Panc1 (cell line): ENCODE results near the gene INPP5A. TPM values are rescaled to one million over a fixed set of nuclear protein-coding genes. Genes with fewer than 3 reads are reported as not detected.

Experiments used
- ATAC-seq: fragments of 200-7000 bp; cut with Tn5 transposase; 2 replicates; pipeline ENCODE4 v1.9.1; 2020; ENCODE audit warnings: mild to moderate bottlenecking, moderate library complexity
- BruUV-seq: library from RNA; stranded (reverse); fragments of 400-500 nt; replicated peaks from 2 replicates; lab custom pipeline; 2021; lab: Mats Ljungman, UMichigan
- CTCF ChIA-PET: fragments of 300-600 bp; sonication (Branson Sonifier 250); formaldehyde crosslinking; loops from one replicate; lab custom pipeline; 2022; ENCODE audit warnings: antibody characterized with exemption; lab: Charles Lee
- POLR2A ChIA-PET: fragments of 300-600 bp; sonication (Branson Sonifier 250); formaldehyde crosslinking; loops from one replicate; lab custom pipeline; 2022; ENCODE audit warnings: antibody characterized with exemption; lab: Charles Lee
- DNase-seq: peaks from one replicate; pipeline ENCODE4 v3.0.0-alpha.2; 2010; ENCODE audit warnings: low read depth, low spot score
- H3K27ac ChIP-seq: 2 replicates; pipeline ENCODE4 v1.5.1; 2011; ENCODE audit warnings: mild to moderate bottlenecking, low read length, inconsistent platforms
- H3K27me3 ChIP-seq: fragments of 200-500 bp; sonication (Bioruptor generic); 2 replicates; pipeline ENCODE4 v1.6.0; 2014; ENCODE audit warnings: low read length, inconsistent platforms; ENCODE audit not compliant: control insufficient read depth, insufficient read depth
- H3K36me3 ChIP-seq: fragments of 200-500 bp; sonication (Bioruptor generic); 2 replicates; pipeline ENCODE4 v1.5.1; 2014; ENCODE audit warnings: inconsistent platforms, mild to moderate bottlenecking, low read length, moderate library complexity; ENCODE audit not compliant: control insufficient read depth, insufficient read depth
- H3K4me1 ChIP-seq: 2 replicates; pipeline ENCODE4 v1.5.1; 2011; ENCODE audit warnings: inconsistent platforms, mild to moderate bottlenecking, low read length, moderate library complexity; ENCODE audit not compliant: control insufficient read depth, insufficient read depth
- H3K4me3 ChIP-seq, 2 experiments: 2 replicates each; pipeline ENCODE4 v1.5.1; 2011 to 2012; ENCODE audit warnings: low read depth in 2 of 2, low read length in 2 of 2, mild to moderate bottlenecking in 2 of 2, inconsistent platforms in 1 of 2, moderate library complexity in 1 of 2
- H3K9me3 ChIP-seq: fragments of 200-500 bp; sonication (Bioruptor generic); 2 replicates; pipeline ENCODE4 v1.5.1; 2014; ENCODE audit warnings: low read depth, mild to moderate bottlenecking, inconsistent platforms, low read length, moderate library complexity; ENCODE audit not compliant: control insufficient read depth, insufficient read depth
- POLR2AphosphoS5 ChIP-seq: IDR thresholded peaks from 2 replicates; pipeline ENCODE4 v1.6.1; 2012; ENCODE audit warnings: mild to moderate bottlenecking, low read depth, low read length, moderate library complexity
- SIN3A ChIP-seq: IDR thresholded peaks from 2 replicates; pipeline ENCODE4 v1.6.1; 2012; ENCODE audit warnings: low read depth, mild to moderate bottlenecking, low read length, moderate library complexity, borderline replicate concordance; ENCODE audit not compliant: insufficient read depth
- TCF7L2 ChIP-seq: IDR thresholded peaks from 2 replicates; pipeline ENCODE4 v1.6.1; 2011; ENCODE audit warnings: mild to moderate bottlenecking, low read depth, low read length, inconsistent platforms
- in situ Hi-C: cut with HindIII; loops from 2 replicates; pipeline ENCODE4 v1.10.0; 2016; ENCODE audit warnings: low sequenced_read_pairs, low pct_unique_long_range_greater_than_20kb
- intact Hi-C: fragments of 100-400 bp; cut with micrococcal nuclease; formaldehyde crosslinking; loops from one replicate; pipeline ENCODE4 v1.10.0; 2022; ENCODE audit not compliant: unreplicated experiment
- total RNA-seq: library from RNA; stranded (reverse); gene quantifications from one replicate; pipeline ENCODE4 v1.2.1, GENCODE V29; 2021; ENCODE audit not compliant: unreplicated experiment
- TF ChIP-seq, protein P1 (sequence below), 2 experiments: IDR thresholded peaks; 2 replicates each; pipeline ENCODE4 v1.6.1; 2011 to 2012; ENCODE audit warnings: low read depth in 2 of 2, control low read depth in 1 of 2, low read length in 1 of 2, mild to moderate bottlenecking in 1 of 2, moderate library complexity in 1 of 2; ENCODE audit not compliant: insufficient read depth in 1 of 2
- TF ChIP-seq, protein P2 (sequence below): fragments of 450-650 bp; IDR thresholded peaks from 2 replicates; pipeline ENCODE4 v1.5.1; 2017; ENCODE audit warnings: mild to moderate bottlenecking

Gene INPP5A
- total RNA-seq, 1 experiment from 2014 or later = 60.0 TPM

DNA sequence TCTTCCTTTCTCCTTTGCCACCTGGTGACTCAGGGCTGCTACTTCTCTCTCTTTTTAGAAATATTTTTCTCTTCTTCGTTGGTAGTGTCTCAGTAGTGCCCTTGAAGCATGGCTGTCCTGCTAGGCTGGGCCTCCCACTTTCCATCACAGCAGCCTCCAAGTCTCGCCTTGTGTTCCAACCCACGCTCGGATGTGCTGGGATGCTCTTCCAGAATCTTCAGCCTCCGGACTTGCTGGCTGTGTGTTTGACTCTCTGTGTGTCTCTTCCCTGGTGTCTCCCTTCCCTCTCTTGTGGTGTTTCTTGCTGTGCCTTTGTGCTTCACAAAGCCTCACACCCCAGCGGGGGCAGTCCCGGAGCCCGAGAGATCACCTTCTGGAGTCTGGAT, 100.5 kb downstream of the INPP5A start:
- no peak for DNase-seq
- H3K27me3 ChIP-seq = no peaks in the 10 kb centered on the region
- in situ Hi-C loops (no loop called here), intact Hi-C loops (loop anchor here (1.0 kb wide), 1 partner anchor 180 kb away; no protein-coding TSS in a partner anchor)
- ChIA-PET POLR2A (no interaction called here), CTCF (no interaction called here)
- no TSS peak for BruUV-seq
- H3K27ac ChIP-seq = no peak overlapping the region
- peak; percentile 60 for ATAC-seq
- TF ChIP-seq, protein P1, sequence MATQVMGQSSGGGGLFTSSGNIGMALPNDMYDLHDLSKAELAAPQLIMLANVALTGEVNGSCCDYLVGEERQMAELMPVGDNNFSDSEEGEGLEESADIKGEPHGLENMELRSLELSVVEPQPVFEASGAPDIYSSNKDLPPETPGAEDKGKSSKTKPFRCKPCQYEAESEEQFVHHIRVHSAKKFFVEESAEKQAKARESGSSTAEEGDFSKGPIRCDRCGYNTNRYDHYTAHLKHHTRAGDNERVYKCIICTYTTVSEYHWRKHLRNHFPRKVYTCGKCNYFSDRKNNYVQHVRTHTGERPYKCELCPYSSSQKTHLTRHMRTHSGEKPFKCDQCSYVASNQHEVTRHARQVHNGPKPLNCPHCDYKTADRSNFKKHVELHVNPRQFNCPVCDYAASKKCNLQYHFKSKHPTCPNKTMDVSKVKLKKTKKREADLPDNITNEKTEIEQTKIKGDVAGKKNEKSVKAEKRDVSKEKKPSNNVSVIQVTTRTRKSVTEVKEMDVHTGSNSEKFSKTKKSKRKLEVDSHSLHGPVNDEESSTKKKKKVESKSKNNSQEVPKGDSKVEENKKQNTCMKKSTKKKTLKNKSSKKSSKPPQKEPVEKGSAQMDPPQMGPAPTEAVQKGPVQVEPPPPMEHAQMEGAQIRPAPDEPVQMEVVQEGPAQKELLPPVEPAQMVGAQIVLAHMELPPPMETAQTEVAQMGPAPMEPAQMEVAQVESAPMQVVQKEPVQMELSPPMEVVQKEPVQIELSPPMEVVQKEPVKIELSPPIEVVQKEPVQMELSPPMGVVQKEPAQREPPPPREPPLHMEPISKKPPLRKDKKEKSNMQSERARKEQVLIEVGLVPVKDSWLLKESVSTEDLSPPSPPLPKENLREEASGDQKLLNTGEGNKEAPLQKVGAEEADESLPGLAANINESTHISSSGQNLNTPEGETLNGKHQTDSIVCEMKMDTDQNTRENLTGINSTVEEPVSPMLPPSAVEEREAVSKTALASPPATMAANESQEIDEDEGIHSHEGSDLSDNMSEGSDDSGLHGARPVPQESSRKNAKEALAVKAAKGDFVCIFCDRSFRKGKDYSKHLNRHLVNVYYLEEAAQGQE (IDR thresholded peaks at IDR 0.05; ENCODE audit: insufficient read depth in 1 of 2, low read depth in 2 of 2, low read length in 1 of 2) = no peak
- TF ChIP-seq TCF7L2 = no peak
- TF ChIP-seq POLR2AphosphoS5 = no peak
- TF ChIP-seq, protein P2, sequence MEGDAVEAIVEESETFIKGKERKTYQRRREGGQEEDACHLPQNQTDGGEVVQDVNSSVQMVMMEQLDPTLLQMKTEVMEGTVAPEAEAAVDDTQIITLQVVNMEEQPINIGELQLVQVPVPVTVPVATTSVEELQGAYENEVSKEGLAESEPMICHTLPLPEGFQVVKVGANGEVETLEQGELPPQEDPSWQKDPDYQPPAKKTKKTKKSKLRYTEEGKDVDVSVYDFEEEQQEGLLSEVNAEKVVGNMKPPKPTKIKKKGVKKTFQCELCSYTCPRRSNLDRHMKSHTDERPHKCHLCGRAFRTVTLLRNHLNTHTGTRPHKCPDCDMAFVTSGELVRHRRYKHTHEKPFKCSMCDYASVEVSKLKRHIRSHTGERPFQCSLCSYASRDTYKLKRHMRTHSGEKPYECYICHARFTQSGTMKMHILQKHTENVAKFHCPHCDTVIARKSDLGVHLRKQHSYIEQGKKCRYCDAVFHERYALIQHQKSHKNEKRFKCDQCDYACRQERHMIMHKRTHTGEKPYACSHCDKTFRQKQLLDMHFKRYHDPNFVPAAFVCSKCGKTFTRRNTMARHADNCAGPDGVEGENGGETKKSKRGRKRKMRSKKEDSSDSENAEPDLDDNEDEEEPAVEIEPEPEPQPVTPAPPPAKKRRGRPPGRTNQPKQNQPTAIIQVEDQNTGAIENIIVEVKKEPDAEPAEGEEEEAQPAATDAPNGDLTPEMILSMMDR = no peak; the same call in 1 of the 2 replicates
- no peak for TF ChIP-seq SIN3A
- H3K4me3 ChIP-seq = no peak overlapping the region
- no peaks in the 10 kb centered on the region for H3K36me3 ChIP-seq
- no peaks in the 10 kb centered on the region for H3K9me3 ChIP-seq
- H3K4me1 ChIP-seq = peaks cover 10% of the 10 kb centered on the region

DNA sequence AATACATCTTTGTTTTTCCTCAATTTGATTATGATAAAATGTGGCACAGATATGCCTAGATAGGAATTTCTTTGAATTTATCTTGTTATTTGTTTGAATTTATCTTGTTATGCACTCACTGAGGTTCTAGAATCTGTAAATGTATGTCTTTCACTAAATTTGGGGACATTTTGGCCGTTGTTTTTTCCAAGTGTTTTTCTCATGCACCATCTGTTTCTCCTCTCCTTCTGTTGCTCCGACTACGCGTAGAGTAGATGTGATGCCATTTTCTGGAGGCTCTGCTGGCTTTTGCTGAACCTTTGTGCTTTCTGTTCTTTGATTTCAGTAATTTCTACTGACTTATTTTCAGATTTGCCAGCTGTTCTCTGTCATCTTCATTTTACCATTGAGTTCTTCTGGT, 101.9 kb downstream of the INPP5A start:
- H3K4me1 ChIP-seq = peaks cover 7% of the 10 kb centered on the region
- CTCF ChIA-PET = no interaction called here
- no peak overlapping the region for H3K27ac ChIP-seq
- ATAC-seq (no peak), DNase-seq (no peak)
- TF ChIP-seq, protein P1 (IDR thresholded peaks at IDR 0.05; ENCODE audit: insufficient read depth in 1 of 2, low read depth in 2 of 2, low read length in 1 of 2) = no peak
- TF ChIP-seq TCF7L2 (no peak), SIN3A (no peak), POLR2AphosphoS5 (no peak)
- TF ChIP-seq, protein P2 = no peak
- no peak overlapping the region for H3K4me3 ChIP-seq
- intact Hi-C loops (no loop called here), in situ Hi-C loops (no loop called here)
- BruUV-seq = no TSS peak
- no peaks in the 10 kb centered on the region for H3K36me3 ChIP-seq
- no peaks in the 10 kb centered on the region for H3K27me3 ChIP-seq
- H3K9me3 ChIP-seq = no peaks in the 10 kb centered on the region
- POLR2A ChIA-PET = interaction anchor here (0.6 kb wide), 2 partner anchors 24 to 113 kb away, joined by 3 to 5 read pairs; no protein-coding TSS in a partner anchor
